GM23338 (cell line): ENCODE measurements around the gene TEX9.

Experiments used
- CREB1 ChIP-seq: fragments of 250-450 bp; sonication (Bioruptor Pico); IDR thresholded peaks from 2 replicates; pipeline ENCODE4 v1.5.0; 2020; ENCODE audit warnings: low read depth, mild to moderate bottlenecking, moderate library complexity
- EZH2 ChIP-seq: fragments of 200-600 bp; sonication (generic); IDR thresholded peaks from one replicate; pipeline ENCODE4 v1.8.0; 2017; ENCODE audit warnings: antibody characterized with exemption, mild to moderate bottlenecking, low read depth; ENCODE audit not compliant: unreplicated experiment
- EZH2phosphoT487 ChIP-seq: fragments of 200-600 bp; sonication (generic); IDR thresholded peaks from one replicate; pipeline ENCODE4 v1.8.1; 2018; ENCODE audit warnings: antibody characterized with exemption; ENCODE audit not compliant: unreplicated experiment
- JUNB ChIP-seq: IDR thresholded peaks from one replicate; pipeline ENCODE4 v1.6.1; 2016; ENCODE audit warnings: antibody characterized with exemption; ENCODE audit not compliant: unreplicated experiment
- NANOG ChIP-seq: IDR thresholded peaks from 2 replicates; pipeline ENCODE4 v1.6.1; 2016; ENCODE audit warnings: antibody characterized with exemption, borderline replicate concordance
- POLR2AphosphoS5 ChIP-seq: IDR thresholded peaks from 2 replicates; pipeline ENCODE4 v1.6.1; 2016; ENCODE audit warnings: antibody characterized with exemption, low read depth
- STAT1 ChIP-seq: IDR thresholded peaks from one replicate; pipeline ENCODE4 v1.6.1; 2016; ENCODE audit warnings: antibody characterized with exemption; ENCODE audit not compliant: unreplicated experiment
- ZNF331 ChIP-seq: fragments of 250-450 bp; sonication (Bioruptor Pico); IDR thresholded peaks from 2 replicates; pipeline ENCODE4 v1.5.0; 2020; ENCODE audit warnings: low read depth, mild to moderate bottlenecking, moderate library complexity
- TF ChIP-seq, protein P1 (sequence below), 2 experiments: fragments of 200-600 bp in 1 of 2; sonication (generic) in 1 of 2; conservative IDR thresholded peaks; 2 replicates each; pipeline versions ENCODE4 v1.5.1 to v1.6.1; 2016 to 2017; ENCODE audit warnings: antibody characterized with exemption in 2 of 2, low read depth in 2 of 2, mild to moderate bottlenecking in 2 of 2, moderate library complexity in 1 of 2
- TF ChIP-seq, protein P2 (sequence below): IDR thresholded peaks from one replicate; pipeline ENCODE4 v1.6.1; 2018; ENCODE audit warnings: antibody characterized with exemption; ENCODE audit not compliant: unreplicated experiment
- TF ChIP-seq, protein P3 (sequence below): IDR thresholded peaks from 2 replicates; pipeline ENCODE4 v1.6.1; 2016; ENCODE audit warnings: antibody characterized with exemption

GRCh38 chr15:56467616-56468015 lies 102.4 kb downstream of the TEX9 start:
- TF ChIP-seq, protein P1, sequence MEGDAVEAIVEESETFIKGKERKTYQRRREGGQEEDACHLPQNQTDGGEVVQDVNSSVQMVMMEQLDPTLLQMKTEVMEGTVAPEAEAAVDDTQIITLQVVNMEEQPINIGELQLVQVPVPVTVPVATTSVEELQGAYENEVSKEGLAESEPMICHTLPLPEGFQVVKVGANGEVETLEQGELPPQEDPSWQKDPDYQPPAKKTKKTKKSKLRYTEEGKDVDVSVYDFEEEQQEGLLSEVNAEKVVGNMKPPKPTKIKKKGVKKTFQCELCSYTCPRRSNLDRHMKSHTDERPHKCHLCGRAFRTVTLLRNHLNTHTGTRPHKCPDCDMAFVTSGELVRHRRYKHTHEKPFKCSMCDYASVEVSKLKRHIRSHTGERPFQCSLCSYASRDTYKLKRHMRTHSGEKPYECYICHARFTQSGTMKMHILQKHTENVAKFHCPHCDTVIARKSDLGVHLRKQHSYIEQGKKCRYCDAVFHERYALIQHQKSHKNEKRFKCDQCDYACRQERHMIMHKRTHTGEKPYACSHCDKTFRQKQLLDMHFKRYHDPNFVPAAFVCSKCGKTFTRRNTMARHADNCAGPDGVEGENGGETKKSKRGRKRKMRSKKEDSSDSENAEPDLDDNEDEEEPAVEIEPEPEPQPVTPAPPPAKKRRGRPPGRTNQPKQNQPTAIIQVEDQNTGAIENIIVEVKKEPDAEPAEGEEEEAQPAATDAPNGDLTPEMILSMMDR (conservative IDR thresholded peaks at IDR 0.05; ENCODE audit: low read depth in 2 of 2) = no peak
- TF ChIP-seq EZH2phosphoT487 = no peak
- TF ChIP-seq POLR2AphosphoS5 = no peak
- TF ChIP-seq NANOG = no peak
- TF ChIP-seq STAT1 = no peak
- no peak for TF ChIP-seq JUNB
- no peak for TF ChIP-seq EZH2
- TF ChIP-seq, protein P2, sequence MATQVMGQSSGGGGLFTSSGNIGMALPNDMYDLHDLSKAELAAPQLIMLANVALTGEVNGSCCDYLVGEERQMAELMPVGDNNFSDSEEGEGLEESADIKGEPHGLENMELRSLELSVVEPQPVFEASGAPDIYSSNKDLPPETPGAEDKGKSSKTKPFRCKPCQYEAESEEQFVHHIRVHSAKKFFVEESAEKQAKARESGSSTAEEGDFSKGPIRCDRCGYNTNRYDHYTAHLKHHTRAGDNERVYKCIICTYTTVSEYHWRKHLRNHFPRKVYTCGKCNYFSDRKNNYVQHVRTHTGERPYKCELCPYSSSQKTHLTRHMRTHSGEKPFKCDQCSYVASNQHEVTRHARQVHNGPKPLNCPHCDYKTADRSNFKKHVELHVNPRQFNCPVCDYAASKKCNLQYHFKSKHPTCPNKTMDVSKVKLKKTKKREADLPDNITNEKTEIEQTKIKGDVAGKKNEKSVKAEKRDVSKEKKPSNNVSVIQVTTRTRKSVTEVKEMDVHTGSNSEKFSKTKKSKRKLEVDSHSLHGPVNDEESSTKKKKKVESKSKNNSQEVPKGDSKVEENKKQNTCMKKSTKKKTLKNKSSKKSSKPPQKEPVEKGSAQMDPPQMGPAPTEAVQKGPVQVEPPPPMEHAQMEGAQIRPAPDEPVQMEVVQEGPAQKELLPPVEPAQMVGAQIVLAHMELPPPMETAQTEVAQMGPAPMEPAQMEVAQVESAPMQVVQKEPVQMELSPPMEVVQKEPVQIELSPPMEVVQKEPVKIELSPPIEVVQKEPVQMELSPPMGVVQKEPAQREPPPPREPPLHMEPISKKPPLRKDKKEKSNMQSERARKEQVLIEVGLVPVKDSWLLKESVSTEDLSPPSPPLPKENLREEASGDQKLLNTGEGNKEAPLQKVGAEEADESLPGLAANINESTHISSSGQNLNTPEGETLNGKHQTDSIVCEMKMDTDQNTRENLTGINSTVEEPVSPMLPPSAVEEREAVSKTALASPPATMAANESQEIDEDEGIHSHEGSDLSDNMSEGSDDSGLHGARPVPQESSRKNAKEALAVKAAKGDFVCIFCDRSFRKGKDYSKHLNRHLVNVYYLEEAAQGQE = no peak
- TF ChIP-seq, protein P3, sequence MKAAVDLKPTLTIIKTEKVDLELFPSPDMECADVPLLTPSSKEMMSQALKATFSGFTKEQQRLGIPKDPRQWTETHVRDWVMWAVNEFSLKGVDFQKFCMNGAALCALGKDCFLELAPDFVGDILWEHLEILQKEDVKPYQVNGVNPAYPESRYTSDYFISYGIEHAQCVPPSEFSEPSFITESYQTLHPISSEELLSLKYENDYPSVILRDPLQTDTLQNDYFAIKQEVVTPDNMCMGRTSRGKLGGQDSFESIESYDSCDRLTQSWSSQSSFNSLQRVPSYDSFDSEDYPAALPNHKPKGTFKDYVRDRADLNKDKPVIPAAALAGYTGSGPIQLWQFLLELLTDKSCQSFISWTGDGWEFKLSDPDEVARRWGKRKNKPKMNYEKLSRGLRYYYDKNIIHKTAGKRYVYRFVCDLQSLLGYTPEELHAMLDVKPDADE = no peak
- no peak for TF ChIP-seq CREB1 (CRISPR knock-in tag)
- no peak for TF ChIP-seq ZNF331 (CRISPR knock-in tag)
